RWPE2 (cell line): ENCODE results near the gene CRABP2.
A peak's percentile ranks its signal among the peaks of the same experiment; 100 is the strongest.

Source experiments
- ATAC-seq: fragments of 200-7000 bp; cut with Tn5 transposase; 3 replicates; pipeline ENCODE4 v1.9.1; 2021; ENCODE audit warnings: low read depth
- DNase-seq: peaks from one replicate; pipeline ENCODE4 v3.0.0-alpha.2; 2020; ENCODE audit warnings: low spot score
- H3K27ac ChIP-seq: fragments of 450-650 bp; 2 replicates; pipeline ENCODE4 v1.5.1; 2017; ENCODE audit warnings: mild to moderate bottlenecking; ENCODE audit not compliant: poor library complexity, severe bottlenecking
- H3K27me3 ChIP-seq: fragments of 250-450 bp; sonication (Bioruptor Pico); 2 replicates; pipeline ENCODE4 v1.5.1; 2021; ENCODE audit warnings: mild to moderate bottlenecking, moderate library complexity; ENCODE audit not compliant: insufficient read depth, poor library complexity, severe bottlenecking
- H3K36me3 ChIP-seq: fragments of 250-450 bp; sonication (Bioruptor Pico); 2 replicates; pipeline ENCODE4 v1.5.1; 2020; ENCODE audit warnings: low read depth, mild to moderate bottlenecking, moderate library complexity
- H3K4me1 ChIP-seq: fragments of 250-450 bp; sonication (Bioruptor Pico); 2 replicates; pipeline ENCODE4 v1.5.1; 2021; ENCODE audit warnings: mild to moderate bottlenecking, moderate library complexity; ENCODE audit not compliant: insufficient read depth, poor library complexity, severe bottlenecking
- H3K4me3 ChIP-seq: fragments of 250-450 bp; sonication (Bioruptor Pico); 2 replicates; pipeline ENCODE4 v1.5.1; 2021; ENCODE audit warnings: mild to moderate bottlenecking, moderate library complexity; ENCODE audit not compliant: severe bottlenecking
- H3K9me3 ChIP-seq: fragments of 250-450 bp; sonication (Bioruptor Pico); 2 replicates; pipeline ENCODE4 v1.5.1; 2021; ENCODE audit warnings: mild to moderate bottlenecking, moderate library complexity; ENCODE audit not compliant: severe bottlenecking
- TF ChIP-seq, protein P1 (sequence below): fragments of 450-650 bp; IDR thresholded peaks from one replicate; pipeline ENCODE4 v1.5.1; 2017; ENCODE audit warnings: mild to moderate bottlenecking, moderate library complexity; ENCODE audit not compliant: poor library complexity, severe bottlenecking

The CRABP2 gene

DNA sequence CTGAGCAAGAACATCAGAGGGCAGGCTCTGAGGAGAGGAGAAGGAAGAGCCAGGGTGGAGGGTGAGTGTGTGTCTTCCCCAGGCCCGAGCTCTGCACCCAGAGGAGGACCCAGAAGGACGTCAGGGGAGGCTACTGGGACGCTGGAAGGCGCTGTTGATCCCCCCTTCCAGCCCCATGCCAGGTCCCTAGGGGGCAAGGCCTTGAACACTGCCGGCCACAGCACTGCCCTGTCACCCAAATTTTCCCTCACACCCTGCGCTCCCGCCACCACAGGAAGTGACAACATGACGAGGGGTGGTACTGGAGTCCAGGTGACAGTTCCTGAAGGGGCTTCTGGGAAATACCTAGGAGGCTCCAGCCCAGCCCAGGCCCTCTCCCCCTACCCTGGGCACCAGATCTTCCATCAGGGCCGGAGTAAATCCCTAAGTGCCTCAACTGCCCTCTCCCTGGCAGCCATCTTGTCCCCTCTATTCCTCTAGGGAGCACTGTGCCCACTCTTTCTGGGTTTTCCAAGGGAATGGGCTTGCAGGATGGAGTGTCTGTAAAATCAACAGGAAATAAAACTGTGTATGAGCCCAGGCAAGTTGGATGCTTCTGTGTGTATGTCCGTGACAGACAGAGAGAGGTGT, 46.3 kb downstream of the CRABP2 start:
- no peak overlapping the region for H3K4me3 ChIP-seq
- H3K4me1 ChIP-seq: peaks cover 16% of the 10 kb centered on the region
- H3K27me3 ChIP-seq: peaks cover 17% of the 10 kb centered on the region
- TF ChIP-seq, protein P1, sequence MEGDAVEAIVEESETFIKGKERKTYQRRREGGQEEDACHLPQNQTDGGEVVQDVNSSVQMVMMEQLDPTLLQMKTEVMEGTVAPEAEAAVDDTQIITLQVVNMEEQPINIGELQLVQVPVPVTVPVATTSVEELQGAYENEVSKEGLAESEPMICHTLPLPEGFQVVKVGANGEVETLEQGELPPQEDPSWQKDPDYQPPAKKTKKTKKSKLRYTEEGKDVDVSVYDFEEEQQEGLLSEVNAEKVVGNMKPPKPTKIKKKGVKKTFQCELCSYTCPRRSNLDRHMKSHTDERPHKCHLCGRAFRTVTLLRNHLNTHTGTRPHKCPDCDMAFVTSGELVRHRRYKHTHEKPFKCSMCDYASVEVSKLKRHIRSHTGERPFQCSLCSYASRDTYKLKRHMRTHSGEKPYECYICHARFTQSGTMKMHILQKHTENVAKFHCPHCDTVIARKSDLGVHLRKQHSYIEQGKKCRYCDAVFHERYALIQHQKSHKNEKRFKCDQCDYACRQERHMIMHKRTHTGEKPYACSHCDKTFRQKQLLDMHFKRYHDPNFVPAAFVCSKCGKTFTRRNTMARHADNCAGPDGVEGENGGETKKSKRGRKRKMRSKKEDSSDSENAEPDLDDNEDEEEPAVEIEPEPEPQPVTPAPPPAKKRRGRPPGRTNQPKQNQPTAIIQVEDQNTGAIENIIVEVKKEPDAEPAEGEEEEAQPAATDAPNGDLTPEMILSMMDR: no peak
- H3K27ac ChIP-seq: peak overlapping the region; percentile 94
- DNase-seq: no peak
- no peak for ATAC-seq
- no peaks in the 10 kb centered on the region for H3K36me3 ChIP-seq
- no peaks in the 10 kb centered on the region for H3K9me3 ChIP-seq

DNA sequence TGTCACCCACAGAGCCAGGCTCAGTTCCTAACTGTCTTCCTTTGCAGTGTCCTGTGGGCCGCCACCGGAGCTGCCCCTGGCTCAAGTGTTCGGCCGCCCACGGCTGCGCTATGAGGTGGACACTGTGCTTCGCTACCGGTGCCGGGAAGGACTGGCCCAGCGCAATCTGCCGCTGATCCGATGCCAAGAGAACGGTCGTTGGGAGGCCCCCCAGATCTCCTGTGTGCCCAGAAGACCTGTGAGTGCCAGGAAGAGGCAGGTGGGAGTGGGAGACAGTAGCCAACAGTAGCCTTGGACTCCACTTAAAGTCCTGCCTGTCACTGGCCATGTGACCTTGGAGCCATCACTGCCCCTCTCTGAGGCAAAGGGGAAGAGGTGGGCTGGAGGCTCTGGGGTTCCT, 46.9 kb downstream of the CRABP2 start:
- Histone ChIP-seq H3K4me1 (peaks cover 16% of the 10 kb centered on the region), H3K36me3 (no peaks in the 10 kb centered on the region), H3K27me3 (peaks cover 17% of the 10 kb centered on the region), H3K27ac (no peak overlapping the region), H3K4me3 (no peak overlapping the region), H3K9me3 (no peaks in the 10 kb centered on the region)
- DNase-seq: no peak
- TF ChIP-seq, protein P1: no peak
- ATAC-seq: no peak

DNA sequence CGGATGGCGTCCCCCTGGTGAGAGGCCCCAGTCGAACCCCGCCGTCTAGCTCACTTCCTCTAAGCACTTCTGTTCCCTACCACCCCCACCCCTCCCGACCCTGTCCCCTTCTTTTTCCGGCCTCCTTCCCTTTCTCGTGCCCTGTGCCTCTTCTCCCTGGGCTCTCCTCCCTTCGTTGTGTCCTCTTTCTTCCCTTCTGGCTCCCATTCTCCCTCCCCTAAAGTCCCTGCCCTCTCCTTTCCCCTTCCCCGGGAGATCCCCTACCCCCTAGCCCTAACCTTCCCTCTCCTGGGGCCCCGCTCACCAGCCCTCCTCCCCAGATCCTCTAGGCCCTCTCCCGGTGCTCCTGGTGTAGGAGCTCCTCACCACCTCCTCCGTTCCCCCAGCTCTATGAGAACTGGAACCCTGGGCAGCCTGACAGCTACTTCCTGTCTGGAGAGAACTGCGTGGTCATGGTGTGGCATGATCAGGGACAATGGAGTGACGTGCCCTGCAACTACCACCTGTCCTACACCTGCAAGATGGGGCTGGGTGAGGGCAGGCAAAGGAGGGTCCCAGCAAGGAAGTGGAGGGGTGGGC, 47.6 kb downstream of the CRABP2 start:
- no peaks in the 10 kb centered on the region for H3K9me3 ChIP-seq
- no peak overlapping the region for H3K27ac ChIP-seq
- ATAC-seq (no peak), DNase-seq (no peak)
- peaks cover 16% of the 10 kb centered on the region for H3K4me1 ChIP-seq
- H3K27me3 ChIP-seq: peaks cover 17% of the 10 kb centered on the region
- H3K4me3 ChIP-seq: no peak overlapping the region
- no peaks in the 10 kb centered on the region for H3K36me3 ChIP-seq
- TF ChIP-seq, protein P1: peak; percentile 73

DNA sequence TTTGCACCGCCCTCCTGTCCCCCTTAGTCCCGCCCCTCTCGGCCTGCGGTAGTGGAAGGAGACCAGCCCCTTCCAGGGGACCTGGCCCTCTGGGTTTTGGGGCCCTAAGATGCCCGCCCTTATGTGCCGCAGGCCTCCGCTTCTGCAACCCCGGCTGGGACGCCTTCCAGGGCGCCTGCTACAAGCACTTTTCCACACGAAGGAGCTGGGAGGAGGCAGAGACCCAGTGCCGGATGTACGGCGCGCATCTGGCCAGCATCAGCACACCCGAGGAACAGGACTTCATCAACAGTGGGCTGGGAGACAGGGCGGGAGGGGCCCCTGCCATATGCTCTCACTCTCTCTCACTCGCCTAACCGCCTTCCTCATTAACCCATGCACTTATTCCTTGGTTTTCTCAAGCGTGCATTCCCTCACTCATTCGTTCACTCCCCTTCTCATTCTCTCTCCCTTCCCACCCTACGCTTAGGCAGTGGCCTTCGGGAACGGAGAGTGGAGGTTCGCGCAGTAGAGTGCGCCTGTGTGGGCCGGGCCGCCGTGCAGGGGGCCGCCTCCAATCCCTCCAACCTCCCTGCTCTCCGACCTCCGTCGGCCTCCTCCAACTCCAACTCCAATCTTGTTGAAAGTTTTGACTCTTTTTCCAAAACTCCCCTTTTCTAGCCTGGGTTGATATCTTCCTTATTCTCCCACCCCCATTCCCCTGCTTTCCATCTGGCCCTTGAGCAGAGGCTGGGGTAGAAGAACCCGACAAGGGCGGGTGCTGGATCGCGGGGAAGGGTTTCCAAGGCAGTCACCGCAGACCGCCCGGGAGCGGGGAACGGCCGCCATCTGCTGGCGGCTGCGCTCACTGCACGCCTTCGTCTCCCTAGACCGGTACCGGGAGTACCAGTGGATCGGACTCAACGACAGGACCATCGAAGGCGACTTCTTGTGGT, 48.3 kb downstream of the CRABP2 start:
- Histone ChIP-seq H3K4me3 (no peak overlapping the region), H3K27ac (no peak overlapping the region), H3K4me1 (peaks cover 14% of the 10 kb centered on the region), H3K36me3 (no peaks in the 10 kb centered on the region), H3K27me3 (peaks cover 17% of the 10 kb centered on the region), H3K9me3 (no peaks in the 10 kb centered on the region)
- ATAC-seq: peak; percentile 39
- DNase-seq: no peak
- TF ChIP-seq, protein P1: peak; percentile 95
